Measurements from ENCODE around the gene SEC61A1.

GRCh38 chr3:128068156-128068620, 16.0 kb downstream of the SEC61A1 start:
- no peak for TF ChIP-seq ZNF121 (tag by site-specific recombination; IDR thresholded peaks at IDR 0.05)
- TF ChIP-seq ZBTB6 (tag by site-specific recombination; IDR thresholded peaks at IDR 0.05) = no peak
